ENCODE results near the gene MYO18B. TPM values are rescaled to one million over a fixed set of nuclear protein-coding genes. Genes with fewer than 3 reads are reported as not detected.
A peak's percentile ranks its signal among the peaks of the same experiment; 100 is the strongest.

The MYO18B gene
- total and polyA plus RNA-seq, 2 donors (not counting 3 experiments of a cell fraction or from before 2014, with no cell fraction given): 0.01 TPM; not detected in 1

GRCh38 chr22:25762147-25762546 is 20.2 kb downstream of the MYO18B start:
- H3K4me2 ChIP-seq (ENCODE audit: insufficient read depth, low read length): no peak overlapping the region
- H3K4me1 ChIP-seq (ENCODE audit: control insufficient read depth, extremely low read depth, insufficient read depth, low read length): peaks cover 19% of the 10 kb centered on the region
- H3K9ac ChIP-seq (replicated peaks; ENCODE audit: extremely low read depth, insufficient read depth, low read length): no peak overlapping the region
- no peaks in the 10 kb centered on the region for H3K79me2 ChIP-seq (ENCODE audit: control insufficient read depth, insufficient read depth, low read length)
- H3K27me3 ChIP-seq (ENCODE audit: control insufficient read depth in 2 of 2, insufficient read depth in 2 of 2, low read length in 2 of 2): no peaks in the 10 kb centered on the region
- FAIRE-seq: peak; percentile 62
- ChIA-PET POLR2A (no interaction called here), CTCF (interaction anchor here (1.3 to 3.5 kb wide), 2 partner anchors 9 to 11 kb away, joined by 3 to 39 read pairs; no protein-coding TSS in a partner anchor)
- H4K20me1 ChIP-seq (replicated peaks; ENCODE audit: control insufficient read depth, extremely low read depth, insufficient read depth, low read length): no peaks in the 10 kb centered on the region
- intact Hi-C loops (cut with micrococcal nuclease): loop anchor here (5.0 kb wide), 1 partner anchor 60 kb away; no protein-coding TSS in a partner anchor
- no peaks in the 10 kb centered on the region for H3K36me3 ChIP-seq (ENCODE audit: control insufficient read depth in 2 of 2, extremely low read depth in 1 of 2, insufficient read depth in 2 of 2, low read length in 2 of 2)
- no peak overlapping the region for H3K4me3 ChIP-seq (replicated peaks in 1 of 3; ENCODE audit: insufficient read depth in 1 of 3, low read depth in 1 of 3, low read length in 3 of 3)
- TF ChIP-seq FOS (IDR thresholded peaks at IDR 0.05; ENCODE audit: borderline replicate concordance, insufficient read depth, low read length): no peak
- TF ChIP-seq MYC (IDR thresholded peaks at IDR 0.05; ENCODE audit: low read depth, low read length): no peak
- TF ChIP-seq GATA2 (IDR thresholded peaks at IDR 0.05; ENCODE audit: insufficient read depth, insufficient read length, low read depth, low read length): peak; percentile 47
- no peak for TF ChIP-seq CTCF (IDR thresholded peaks at IDR 0.05; ENCODE audit: extremely low read depth in 1 of 2, insufficient read depth in 1 of 2, low read depth in 1 of 2, low read length in 2 of 2)
- no peak for TF ChIP-seq MAX (IDR thresholded peaks at IDR 0.05; ENCODE audit: insufficient read depth, insufficient read length)
- dilution Hi-C loops (cut with MboI; ENCODE audit: extremely low pct_ligation_motif_present, low sequenced_read_pairs): no loop called here
- DNase-seq (ENCODE audit: low read depth, low spot score): peak; percentile 58
- no peak overlapping the region for H3K27ac ChIP-seq (ENCODE audit: insufficient read depth, low read depth, low read length)
- BruUV-seq (replicated peaks): no TSS peak
- peak overlapping the region; percentile 29 for H2AFZ ChIP-seq (ENCODE audit: low read depth, low read length)
- H3K9me1 ChIP-seq (replicated peaks; ENCODE audit: control insufficient read depth, extremely low read depth, insufficient read depth, low read length): no peaks in the 10 kb centered on the region
- H3K9me3 ChIP-seq (replicated peaks; ENCODE audit: control insufficient read depth, insufficient read depth, low read length): peaks cover 4% of the 10 kb centered on the region

All from endothelial cell of umbilical vein (primary cell).